ENCODE measurements around the gene PITPNB.

The PITPNB gene

DNA sequence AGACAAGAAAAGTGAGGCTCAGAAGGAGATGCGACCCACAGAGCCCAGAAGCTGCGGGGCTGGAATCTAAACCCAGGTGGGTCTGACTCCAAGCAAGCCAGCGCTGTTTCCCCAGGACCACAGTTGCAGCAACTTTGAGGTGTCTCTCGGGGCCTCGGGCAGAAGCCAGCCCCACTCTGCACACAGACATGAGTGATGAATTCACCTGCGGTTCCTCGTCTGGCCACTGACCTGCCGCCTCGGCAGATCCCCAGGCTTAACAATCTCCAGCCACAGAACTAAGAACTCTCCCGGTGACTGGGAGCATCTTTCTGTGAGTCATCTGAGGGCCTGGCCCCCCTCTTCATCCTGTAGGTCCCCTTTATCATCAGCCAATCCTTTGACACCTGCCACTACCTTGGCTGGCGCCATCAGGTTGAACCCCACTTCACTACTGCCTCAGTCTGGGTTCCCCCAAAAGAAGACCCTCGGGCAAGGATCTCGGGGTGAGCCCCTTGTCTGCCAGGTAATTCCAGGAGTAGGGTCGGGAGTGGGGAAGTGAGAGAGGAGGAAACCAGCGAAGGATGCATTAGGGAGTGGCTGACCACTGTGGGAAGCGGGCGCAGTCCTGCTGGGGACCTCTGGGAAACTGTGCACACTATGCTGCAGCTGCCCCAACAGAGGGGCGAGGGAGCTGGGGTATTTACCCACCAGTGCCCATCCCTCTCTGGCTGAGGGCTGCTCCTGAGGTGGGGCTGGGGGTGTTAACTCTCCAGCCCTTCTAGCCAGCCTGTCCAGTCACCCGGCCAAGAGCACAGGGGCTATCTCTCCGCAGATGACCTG is 84.5 kb downstream of the PITPNB start:
- DNase-seq (ENCODE audit: low read depth in 2 of 3, low spot score in 2 of 3), result no peak

DNA sequence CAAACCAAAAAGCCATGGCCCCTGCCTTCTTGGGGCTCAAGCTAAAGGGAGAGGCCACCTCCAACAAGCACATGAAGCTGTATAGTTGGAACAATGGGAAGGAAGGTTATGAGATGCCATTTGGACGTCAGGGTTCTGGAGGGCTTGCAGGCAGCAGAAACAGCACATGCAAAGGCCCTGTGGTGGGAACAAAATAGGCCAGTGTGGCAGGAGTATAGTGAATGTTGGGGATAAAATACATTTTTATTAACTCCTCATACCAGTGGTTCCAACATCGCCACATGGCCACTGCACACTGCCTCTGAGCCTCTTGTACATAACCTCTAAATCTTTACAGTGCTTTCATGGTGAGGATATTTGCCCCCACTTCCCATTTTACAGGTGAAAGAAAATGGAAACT is 85.3 kb downstream of the PITPNB start:
- no peak for DNase-seq (ENCODE audit: low read depth in 2 of 3, low spot score in 2 of 3)

DNA sequence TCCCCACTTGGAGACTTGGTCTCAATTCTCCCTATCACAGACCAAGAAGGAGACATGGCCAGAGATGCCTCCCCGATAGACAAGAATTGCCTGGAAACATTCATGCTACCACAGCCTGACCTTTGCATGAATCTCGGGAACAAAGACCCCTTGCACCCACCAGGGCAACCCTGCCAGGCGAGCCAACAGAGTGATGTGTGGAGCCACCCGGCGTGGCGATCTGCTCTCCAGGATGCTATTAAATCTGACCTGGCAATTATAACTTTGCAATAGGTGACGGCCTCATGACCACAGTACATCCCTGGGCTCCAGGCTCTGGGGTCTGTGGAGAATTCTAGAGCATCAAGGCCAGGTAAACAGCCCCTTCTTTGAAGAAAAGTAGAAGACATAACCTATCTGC is 86.5 kb downstream of the PITPNB start:
- DNase-seq (ENCODE audit: low read depth in 2 of 3, low spot score in 2 of 3), result no peak

DNA sequence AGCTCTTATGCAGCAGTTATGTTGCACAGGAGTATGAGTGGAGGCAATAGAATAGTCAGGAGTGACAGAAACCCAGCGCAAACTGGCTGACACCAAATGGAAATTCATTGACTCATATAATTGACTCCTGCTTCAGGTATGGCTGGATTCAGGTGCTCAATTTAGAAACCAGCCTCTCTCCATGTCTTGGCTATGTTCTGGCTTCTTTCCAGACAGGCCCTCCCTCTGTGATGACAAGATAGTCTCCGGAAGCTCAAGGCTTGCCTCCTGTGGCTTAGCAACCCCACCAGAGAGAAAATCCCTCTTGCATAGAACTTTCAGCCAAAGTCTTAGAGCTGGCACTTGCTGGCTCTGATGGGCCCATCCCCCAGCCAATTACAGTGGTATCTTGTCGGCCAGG is 89.4 kb downstream of the PITPNB start:
- no peak for DNase-seq (ENCODE audit: low read depth in 2 of 3, low spot score in 2 of 3)

DNA sequence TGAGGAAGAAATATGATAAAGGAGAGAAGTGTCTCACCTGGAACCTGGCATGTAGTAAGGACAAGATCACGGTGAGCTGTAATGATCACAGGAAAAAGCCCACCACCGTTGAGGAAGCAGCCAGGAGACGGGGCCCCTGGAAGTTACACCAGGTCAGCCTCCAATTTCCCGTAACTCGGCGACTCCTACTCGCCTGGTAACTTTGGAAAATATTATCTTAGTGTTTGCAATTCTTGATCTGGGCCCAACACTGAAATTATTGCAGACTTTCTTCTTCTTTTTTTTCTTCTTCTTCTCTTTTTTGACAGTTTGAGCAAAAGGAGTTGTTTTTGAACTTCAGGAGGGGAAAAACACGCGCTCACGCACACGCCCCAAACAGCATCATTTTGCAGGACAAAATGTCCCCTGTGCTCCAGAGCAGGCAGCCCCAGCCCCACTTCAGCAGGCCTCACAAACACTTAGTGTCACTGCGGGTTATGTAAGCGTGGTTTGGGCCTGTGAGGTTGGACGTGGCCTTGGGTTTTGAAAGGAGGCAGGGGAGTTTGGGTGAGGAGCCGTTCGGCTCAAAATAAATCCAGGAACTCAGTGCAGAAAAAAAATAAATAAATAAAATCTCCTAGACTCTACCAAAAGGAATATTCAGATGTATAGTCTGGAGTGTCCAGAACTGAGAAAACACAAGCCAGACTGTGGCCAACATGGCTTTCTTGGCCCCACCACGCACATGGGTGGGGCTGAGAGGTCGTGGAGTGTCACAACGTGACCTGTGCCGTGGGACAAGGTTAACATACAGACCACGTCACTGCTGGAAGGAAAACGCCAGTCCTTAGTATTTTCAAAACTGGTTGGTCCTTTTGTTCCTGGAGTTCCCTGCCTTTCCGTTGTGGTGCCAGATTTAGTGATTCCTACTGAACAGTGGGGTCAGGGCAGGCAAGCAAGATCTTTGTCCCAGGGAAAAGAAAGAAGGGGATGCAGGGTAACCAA is 91.2 kb downstream of the PITPNB start:
- DNase-seq (ENCODE audit: low read depth in 2 of 3, low spot score in 2 of 3), result no peak

DNA sequence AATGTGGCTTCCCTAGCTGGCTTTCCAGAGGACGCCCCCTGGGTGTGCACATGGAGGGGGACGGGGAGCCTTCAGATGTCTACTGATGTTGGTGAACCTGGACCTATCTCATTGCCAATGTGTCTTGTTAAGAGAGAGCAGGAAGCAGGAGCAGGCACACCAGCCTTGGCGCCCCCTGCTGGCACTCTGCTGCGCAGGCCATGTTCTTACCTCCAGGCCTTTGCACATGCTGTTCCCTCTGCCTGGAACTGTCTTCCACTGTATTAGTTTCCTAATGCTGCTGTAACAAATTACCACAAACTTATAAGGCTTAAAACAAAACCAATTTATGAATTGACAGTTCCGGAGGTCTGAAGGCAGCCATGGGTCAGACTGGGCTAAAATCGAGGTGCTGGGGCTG is 93.9 kb downstream of the PITPNB start:
- DNase-seq (ENCODE audit: low read depth in 2 of 3, low spot score in 2 of 3), result no peak

DNA sequence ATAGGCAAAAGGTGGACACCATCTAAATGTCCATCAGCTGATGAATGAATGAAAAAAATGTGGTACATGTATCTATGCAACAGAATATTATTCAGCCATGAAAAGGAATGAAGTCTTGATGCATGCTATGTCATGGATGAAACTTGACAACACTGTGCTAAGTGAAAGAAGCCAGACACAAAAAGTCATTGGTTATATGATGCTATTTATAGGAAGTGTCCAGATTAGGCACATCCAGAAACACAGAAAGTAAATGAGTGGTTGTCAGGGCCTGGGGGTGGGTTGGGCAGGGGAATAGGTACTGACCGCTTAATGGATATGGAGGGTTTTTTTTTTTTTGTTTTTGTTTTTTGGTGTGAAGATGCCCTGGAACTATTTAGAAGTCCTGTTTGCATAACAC is 95.8 kb downstream of the PITPNB start:
- no peak for DNase-seq (ENCODE audit: low read depth in 2 of 3, low spot score in 2 of 3)

DNA sequence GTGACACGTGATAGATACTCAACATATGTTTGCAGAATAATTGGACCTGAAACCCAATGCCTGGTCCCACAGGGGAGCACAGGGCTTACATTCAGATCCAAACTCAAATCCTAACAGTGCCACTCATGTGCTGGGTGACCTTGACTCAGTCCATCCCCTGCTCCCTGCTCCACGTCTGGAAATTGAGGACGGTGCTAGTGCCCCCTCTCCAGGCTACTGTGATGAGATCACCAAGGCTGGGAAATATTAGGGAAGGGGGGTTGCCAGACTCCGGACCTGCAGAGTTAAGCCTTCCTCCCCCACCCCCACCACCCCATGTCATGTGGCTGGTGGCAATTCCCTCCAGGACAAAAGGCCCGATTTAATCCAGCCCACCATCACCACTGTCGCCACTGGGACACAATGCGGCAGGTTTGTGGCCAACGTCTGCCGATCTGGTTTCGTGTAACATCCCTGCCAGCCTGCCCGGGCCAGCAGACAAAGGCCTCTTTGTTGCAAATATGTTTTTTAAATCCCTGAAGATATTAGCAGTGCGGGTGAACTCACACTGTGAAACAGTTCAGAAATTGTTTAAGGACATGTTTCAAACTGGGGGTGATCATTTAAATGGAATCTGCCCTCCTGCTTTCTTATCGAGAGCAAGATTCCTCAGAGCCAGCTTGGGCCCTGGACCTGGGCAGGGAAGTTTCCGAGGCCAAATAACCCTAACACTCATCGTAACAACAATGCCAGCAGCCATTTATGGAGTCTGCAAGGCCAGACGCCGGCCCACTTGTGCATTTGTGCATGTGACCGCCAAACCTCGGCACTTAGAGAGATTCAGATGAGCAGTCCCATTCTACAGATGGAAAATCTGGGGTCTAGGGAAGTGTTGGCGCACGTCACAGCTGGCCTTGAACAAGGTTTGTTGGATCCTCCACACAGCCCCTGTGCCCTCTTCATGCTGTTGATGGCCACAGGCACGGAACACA is 97.9 kb downstream of the PITPNB start:
- DNase-seq (ENCODE audit: low read depth in 2 of 3, low spot score in 2 of 3), result no peak

DNA sequence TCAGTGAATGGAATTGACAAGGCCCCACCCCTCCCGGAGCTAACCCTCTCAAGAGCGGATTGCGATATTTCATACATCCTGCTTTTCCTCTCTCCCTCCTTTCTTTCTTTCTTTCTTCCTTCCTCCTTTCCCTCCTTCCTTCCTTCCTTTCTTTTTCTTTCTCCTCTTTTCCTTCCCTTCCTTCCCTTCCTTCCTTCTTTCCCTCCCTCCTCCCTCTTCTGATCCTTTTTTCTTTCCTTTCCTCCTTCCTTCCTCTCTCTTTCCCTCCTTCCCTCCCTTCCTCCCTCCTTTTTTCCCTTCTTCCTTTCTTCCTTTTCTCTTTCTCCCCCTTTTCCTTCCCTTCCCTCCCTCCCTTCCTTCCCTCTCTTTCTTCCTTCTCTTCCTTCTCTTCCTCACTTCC is 102.5 kb downstream of the PITPNB start:
- no peak for DNase-seq (ENCODE audit: low read depth in 2 of 3, low spot score in 2 of 3)

DNA sequence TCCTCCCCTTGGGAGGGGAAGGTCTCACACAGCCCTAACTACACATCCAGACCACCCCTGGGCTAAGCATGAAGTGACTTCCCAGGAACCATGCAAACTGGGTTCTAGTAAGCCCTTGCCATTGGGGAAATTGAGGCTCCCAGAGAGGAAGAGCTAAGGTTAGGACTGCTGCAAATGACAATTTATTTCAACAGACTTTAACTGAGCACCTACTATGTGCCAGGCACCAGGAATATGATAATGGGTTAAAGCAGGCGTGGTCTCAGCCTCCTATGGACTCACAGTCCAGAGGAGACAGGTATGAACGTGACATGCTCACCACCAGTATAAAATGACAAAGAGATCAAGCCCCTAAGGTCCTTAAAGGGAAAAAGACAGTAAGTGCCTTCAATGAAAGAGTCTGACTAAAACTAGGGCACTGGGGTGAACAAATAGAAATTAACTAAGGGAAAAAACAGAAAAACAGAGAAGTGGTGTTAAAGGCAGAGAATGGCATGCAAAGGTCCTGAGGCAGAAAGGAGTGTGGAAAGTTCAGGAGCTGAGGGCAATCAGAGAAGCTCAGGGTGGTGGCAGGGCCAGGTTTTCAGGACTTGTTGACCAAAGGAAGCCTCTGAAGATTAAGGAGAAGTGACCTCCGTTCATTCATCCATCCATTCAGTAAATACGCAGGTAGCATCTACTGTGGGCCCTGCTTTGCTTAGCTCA is 103.1 kb downstream of the PITPNB start:
- no peak for DNase-seq (ENCODE audit: low read depth in 2 of 3, low spot score in 2 of 3)

DNA sequence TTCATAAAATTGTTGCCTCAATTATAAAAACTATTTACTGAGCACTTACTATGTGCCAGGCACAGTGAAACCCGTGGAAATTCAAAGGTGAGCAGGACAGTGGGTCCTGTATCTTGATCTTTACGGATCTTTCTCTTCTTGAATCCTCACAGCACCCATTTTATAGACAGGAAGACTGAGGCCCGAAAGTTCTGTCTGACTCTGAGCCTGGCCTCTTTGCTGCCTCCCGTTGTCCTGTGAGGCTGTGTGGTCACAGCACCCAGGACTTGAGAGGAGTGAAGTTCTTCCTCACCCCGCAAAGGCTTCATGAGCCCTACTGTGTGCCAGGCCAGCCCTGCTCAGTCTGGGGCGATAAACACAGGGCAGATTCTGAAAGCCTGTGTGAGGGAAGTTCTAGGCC is 104.1 kb downstream of the PITPNB start:
- DNase-seq (ENCODE audit: low read depth in 2 of 3, low spot score in 2 of 3), result no peak

DNA sequence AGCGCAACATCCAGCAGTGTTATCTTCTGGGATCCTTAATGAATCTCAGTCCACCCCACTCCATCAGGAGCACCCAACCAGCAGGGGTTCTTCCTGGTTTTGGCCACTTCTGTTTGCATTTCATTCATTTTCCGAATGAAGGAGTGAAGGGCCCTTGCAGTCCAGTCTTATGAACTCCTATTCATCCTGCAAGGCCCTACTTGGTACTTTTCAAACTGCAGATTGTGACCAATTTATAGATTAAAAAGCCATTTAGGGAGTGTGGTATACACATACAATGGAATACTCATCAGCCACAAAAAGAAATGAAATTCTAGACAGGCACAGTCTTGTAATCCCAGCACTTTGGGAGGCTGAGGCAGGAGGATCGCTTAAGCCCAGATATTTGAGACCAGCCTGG is 107.3 kb downstream of the PITPNB start:
- DNase-seq (ENCODE audit: low read depth in 2 of 3, low spot score in 2 of 3), result no peak

DNA sequence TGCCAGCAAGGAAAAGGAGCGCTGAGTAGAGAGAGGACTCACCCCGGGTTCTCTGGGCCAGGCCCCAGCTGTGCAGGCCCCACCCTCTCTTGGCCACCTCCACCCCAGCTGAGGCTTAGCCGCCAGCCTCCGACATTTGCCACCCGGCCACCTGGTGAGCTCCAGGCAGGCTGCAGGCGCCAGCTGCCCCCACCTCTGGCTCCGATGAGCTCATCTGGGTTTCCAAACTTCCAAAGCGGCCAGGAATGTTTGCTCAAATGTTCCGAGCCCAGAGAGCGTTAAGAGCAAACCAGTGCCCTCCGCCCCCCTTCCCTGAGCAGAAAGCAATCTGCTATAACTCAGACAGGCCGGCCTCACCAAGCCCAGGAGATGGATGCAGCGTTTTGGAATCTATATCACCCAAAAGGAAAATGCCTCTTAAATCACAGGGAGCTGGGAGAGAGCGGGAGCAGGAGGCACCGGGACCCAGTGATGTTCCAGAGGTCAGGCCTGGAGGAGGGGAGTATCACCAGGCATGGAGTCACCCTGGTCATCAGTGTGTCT is 108.4 kb downstream of the PITPNB start:
- DNase-seq (ENCODE audit: low read depth in 2 of 3, low spot score in 2 of 3), result no peak

DNA sequence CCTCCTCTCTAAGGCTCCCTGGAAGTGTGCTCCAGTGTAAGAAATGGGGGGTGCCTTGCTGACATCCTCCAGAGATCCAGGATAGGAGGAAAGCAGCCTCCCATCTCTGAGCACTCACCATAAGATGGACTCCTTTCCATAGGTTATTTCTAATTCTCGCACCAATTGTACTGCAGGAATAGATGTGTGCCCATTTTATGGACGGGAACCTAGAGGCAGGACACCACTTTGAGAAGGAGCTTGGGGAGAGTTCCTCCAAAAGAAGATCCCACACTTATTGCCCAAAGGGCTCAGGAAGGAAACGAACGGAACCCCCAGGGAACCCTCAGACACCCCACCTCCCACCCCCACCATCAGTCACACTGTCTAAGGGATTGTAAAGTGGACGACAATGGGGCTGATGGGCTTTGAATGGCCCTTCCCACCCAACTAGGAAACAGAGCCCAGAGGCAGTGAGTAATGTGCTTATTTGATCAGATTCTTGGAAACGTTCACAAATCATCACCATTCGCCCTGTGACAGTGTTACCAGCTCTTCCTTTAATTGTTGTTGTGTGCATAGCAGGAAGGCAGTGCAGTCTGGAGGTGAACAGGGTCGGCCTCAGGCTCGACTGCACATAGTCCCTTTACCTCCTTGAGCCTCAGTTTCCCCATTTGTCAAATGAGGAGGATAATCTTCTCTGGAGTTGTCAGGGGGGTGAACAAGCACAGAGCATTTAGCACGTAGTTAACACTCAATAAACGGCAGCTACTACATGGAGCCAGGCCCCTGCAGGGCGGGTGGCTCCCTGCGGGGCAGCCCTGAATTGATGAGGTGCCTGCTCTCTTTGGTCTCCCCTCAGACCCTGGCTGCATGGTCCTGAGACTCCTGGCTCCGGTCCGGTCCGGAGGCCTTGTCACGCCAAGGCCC is 109.1 kb downstream of the PITPNB start:
- no peak for DNase-seq (ENCODE audit: low read depth in 2 of 3, low spot score in 2 of 3)

DNA sequence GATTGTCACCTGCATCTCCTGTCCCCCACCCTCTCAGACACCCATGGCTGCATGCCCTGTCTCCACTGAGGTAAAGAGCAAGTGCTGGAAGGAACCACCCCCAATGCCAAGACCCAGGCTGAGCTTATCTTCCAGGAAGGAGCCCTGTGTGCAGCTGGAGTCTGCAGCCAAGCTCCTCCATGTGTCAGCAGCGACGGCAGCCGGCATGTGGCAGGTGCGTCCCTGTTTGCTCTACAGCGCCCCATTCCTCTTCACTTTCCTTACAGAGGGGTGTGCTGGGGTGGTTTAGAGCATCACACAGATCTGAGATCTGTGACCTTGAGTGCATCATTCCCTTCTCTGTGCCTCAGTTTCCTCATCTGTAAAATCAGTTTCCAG is 109.8 kb downstream of the PITPNB start:
- DNase-seq (ENCODE audit: low read depth in 2 of 3, low spot score in 2 of 3), result no peak

DNA sequence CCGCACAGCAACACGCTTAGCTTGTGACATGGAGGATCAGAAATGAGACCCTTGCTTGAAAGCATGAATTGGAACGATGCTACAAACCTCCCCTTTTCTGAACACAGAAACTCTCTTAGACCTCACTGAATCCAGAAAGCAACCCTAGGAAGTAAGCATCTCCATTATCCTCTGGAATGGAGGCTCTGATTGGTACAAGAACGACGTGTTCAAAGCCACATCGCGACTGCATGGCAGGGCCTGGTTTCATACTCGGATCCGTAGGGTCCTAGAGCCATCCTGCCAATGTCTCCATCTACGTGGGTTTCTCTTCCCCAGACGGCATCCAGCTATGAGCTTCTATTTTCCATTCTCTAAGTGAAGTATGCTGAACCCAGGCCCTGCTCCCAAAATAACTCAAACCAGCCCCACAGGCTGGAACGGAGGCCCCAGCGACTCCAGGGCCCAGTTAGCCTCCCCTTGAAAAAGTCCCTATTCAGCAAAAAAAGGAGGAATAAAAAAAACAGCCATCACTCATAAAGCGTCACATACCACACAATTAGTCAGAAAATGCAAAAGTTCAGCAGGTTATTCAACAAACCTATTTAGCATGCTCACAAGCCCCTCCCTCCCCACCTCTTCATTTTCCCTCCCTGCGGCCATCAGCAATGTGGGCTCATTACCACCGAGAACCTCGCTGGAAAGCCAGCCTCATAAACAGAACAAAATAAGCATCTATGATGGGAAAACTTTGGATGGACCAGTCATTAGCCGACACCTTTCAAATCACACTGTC is 110.4 kb downstream of the PITPNB start:
- no peak for DNase-seq (ENCODE audit: low read depth in 2 of 3, low spot score in 2 of 3)

DNA sequence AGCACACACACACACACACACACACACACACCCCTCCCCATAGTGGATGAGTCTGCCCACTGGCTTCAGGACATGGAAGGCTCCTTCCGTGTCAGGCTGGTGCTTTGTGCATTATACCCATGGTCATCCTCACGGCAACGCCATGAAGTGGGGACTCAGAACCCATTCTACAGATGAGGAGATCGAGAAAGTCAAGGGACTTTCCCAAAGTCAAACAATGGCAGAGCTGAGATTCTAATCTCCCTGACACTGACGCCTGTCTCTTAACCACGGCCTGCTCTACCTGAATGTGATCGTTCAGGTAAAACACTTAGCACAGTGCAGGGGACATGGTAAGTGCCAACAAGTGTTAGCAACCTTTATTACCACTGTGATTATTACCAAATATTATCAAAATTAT is 113.2 kb downstream of the PITPNB start:
- no peak for DNase-seq (ENCODE audit: low read depth in 2 of 3, low spot score in 2 of 3)
